Cardiac septum (tissue), 1 donor: ENCODE results near the gene JAG2. TPM values are rescaled to one million over a fixed set of nuclear protein-coding genes. Genes with fewer than 3 reads are reported as not detected.

Experiments
- DNase-seq: peaks from one replicate; pipeline ENCODE4 v3.0.0-alpha.2; 2020; ENCODE audit warnings: low spot score
- intact Hi-C: fragments of 100-400 bp; cut with DNase I; formaldehyde crosslinking; loops from one replicate; pipeline ENCODE4 v1.14.0; 2022
- total RNA-seq: library from RNA; stranded (reverse); fragmentation: NEBNext Ultra II Directional; extraction: Animal tissue kit (Norgen Biotek cat#: 25700); gene quantifications from one replicate; pipeline ENCODE4 v1.2.1, GENCODE V29; 2021
- donor health status: DM: no; HTN: no; CAD: no.

The JAG2 gene
- total RNA-seq, 1 donor from 2014 or later = 36.7 TPM

DNA sequence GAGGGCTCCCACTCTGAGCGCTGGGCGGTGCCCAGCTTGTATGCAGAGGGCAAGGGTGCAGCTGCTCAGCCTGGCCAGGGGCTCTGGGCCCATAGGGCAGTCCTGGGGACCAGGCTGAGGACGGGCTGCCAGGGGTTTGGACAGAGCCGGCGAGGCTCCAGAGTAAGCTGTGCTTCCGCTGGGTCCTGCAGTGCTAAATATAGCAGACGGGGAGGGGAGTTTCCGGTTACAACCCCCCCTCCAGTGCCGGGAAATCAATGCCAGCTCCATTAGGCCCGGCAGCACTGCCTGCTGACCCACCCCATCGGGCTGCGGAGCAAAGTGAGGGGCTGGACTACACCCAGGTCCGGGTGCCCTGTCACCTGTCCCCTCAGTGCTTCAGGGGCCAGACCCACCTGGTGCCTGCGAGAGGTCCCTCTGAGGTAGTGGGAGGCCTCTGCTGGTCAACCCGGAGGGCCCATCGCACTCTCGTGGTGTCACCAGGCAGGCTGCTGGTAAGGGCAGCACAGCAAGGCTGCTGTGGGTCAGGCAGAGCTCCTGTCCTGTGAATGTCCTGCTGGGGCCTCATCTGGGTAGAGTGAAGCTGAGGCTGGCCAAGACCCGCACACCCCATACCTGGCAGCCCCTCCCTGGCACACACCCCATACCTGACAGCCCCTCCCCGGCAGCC is 2.6 kb upstream of the JAG2 start:
- intact Hi-C loops = no loop called here

DNA sequence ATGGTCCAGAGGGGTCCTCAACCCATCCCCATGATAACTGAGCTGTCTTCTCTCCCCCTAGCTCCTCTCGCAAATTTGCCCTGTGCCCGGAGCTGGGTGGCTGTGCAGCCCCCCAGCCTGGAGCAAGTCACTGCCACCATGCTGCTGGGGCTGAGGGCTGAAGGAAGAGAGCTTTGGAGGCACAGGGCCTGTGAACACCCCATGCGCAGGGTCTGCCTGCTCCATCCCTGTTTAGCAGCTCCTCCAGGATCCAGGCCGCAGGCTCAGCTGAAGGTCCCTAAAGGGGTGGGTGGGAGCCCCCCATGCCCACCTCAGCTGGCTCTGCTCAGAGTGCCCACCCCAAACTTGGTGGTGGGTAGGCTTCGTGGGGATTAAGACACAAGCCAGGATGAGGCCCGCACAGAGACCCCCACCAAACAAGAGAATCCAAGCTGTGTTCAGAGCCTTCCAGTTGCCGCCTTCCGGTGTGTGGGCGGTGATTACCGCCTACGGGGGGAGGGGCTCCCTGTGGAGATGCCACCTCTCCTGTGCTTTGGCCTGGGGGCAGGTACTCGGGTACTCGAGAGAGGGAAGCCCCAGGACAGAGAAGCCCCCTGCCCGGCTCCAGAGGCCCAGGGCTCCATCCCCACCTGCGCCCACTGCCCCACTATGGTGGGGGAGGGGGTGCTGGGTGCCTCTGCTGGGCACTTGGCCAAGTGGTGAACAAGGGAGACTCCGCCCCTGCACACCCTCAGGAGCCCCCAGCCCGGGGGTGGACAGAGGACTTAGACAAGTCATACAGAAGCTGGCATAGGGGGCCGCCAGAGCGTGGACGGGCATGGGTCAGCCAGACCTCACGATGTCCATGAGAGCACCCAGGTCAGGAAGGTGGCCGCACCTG is 1.4 kb upstream of the JAG2 start:
- intact Hi-C loops = loop anchor here (5.0 kb wide), 1 partner anchor 78 kb away; no protein-coding TSS in a partner anchor
- DNase-seq = no peak

More for the DNA sequence above, 2.6 kb upstream of the JAG2 start:
- no peak for DNase-seq

DNA sequence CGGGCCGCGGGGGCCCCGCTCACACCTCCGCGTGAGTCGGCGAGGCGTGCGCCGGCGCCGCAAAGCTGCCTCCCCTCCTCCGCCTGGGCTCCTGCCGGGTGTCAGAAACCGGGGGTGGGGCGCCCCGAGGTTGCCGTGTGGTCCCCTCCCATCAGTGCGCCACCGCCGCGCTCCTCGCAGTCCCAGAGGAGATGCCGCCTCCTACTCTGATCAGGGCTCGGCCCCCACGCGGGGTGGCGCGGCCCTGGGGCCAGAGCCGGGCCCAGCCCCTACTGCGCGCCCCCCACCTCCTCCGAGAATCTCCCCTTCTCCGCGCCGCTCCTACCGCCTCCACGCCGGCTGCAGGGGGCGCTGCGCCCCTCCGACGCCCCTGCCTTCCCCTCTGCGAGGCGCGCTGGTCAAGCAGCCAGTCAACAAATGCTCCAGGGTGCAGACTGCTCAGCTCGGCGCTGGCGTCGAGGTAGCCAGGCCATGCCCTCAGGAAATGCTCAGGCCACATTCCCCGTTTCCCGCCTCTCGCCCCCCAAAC is 467 bp upstream of the JAG2 start:
- no peak for DNase-seq
- intact Hi-C loops = loop anchor here (5.0 kb wide), 1 partner anchor 77 kb away; no protein-coding TSS in a partner anchor

DNA sequence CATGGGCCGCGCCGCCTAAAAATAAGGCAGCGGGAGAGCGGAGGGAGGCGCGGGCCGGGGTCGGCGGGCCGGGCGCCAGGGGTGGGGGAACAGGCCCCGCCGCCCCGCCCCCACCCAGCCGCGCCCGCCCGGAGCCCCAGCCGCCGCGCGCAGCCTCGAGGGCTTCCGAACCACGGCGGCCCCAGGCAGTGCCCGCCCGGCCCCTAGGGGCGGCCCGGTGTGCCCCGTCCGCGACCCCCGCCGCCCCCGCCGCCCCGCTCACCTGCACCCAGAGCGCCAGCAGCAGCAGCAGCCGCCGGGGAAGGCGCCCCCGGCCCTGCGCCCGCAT is 519 bp downstream of the JAG2 start:
- intact Hi-C loops = loop anchor here (5.0 kb wide), 1 partner anchor 76 kb away; no protein-coding TSS in a partner anchor
- DNase-seq = no peak

GRCh38 chr14:105167303-105168092 is 1.1 kb downstream of the JAG2 start:
- no peak for DNase-seq
- intact Hi-C loops = loop anchor here (5.0 kb wide), 1 partner anchor 75 kb away; no protein-coding TSS in a partner anchor

GRCh38 chr14:105166571-105167302 is 1.8 kb downstream of the JAG2 start:
- no peak for DNase-seq
- intact Hi-C loops = loop anchor here (5.0 kb wide), 1 partner anchor 74 kb away; no protein-coding TSS in a partner anchor

- no peak for DNase-seq
- intact Hi-C loops = loop anchor here (5.0 kb wide), 1 partner anchor 74 kb away; no protein-coding TSS in a partner anchor
Observed at GRCh38 chr14:105165761-105166485, 2.7 kb downstream of the JAG2 start.

DNA sequence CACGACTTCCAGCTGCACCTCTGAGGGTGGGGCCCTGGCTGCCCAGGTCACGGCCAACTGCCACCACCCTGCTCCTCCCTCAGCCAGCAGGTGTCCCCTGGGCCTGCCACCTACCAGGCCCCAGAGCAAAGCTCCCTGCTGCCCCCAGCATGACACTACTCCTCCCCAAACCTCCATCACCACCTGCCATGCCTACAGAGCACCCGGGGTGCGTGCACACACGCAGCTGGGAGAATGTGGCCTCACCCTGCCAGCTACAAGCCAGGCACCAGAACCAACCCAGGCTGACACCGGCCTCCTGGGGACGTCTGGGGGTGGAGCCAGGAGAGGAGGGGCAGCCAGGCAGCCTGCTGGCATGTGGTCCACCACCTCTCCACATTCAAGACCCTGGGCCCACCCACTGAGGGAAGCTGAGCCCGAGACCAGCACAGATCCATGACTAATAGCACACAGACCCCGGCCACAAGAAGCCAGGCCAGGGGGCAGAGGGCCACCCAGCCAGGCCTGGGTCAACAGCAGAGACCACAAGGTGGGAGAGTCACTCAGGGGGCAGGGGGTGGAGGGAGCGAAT is 3.4 kb downstream of the JAG2 start:
- intact Hi-C loops = loop anchor here (5.0 kb wide), 1 partner anchor 73 kb away; no protein-coding TSS in a partner anchor
- DNase-seq = no peak

GRCh38 chr14:105163040-105163742 is 5.4 kb downstream of the JAG2 start:
- no peak for DNase-seq
- intact Hi-C loops = no loop called here

DNA sequence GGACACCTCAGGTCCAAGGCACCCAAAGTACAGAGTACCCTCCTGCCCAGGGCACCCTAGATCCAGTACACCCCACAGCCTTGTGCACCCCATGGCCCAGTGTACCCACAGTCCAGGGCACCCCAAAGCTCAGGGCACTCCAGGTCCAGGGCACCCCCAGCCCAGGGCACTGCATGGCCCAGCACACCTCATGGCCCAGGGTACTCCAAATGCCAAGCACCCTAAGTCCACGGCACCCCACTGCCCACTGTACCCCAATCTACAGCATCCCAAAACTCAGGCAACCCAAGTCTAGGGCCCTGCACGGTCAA is 6.0 kb downstream of the JAG2 start:
- no peak for DNase-seq
- intact Hi-C loops = no loop called here

GRCh38 chr14:105161964-105162668 is 6.5 kb downstream of the JAG2 start:
- intact Hi-C loops = no loop called here
- DNase-seq = no peak

DNA sequence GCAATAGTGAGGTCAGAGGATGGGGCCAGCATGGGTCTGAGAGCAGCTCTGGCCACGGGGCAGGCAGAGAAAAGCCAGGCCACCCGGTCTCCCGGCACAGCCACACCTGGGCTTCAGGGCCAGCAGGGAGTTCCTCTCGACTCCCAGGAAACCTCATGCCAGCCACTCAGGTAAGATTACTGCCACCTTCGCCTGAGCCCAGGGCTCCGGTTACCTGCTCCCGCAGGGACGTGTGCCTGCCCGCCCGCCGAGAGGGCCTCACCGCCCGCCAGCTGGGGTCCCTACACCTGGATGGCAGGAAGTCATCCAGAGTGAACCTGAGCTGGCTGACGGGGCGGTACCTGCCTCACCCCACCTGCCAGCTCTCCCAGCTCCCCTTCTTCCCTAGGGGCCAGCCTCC is 7.3 kb downstream of the JAG2 start:
- intact Hi-C loops = no loop called here
- no peak for DNase-seq

DNA sequence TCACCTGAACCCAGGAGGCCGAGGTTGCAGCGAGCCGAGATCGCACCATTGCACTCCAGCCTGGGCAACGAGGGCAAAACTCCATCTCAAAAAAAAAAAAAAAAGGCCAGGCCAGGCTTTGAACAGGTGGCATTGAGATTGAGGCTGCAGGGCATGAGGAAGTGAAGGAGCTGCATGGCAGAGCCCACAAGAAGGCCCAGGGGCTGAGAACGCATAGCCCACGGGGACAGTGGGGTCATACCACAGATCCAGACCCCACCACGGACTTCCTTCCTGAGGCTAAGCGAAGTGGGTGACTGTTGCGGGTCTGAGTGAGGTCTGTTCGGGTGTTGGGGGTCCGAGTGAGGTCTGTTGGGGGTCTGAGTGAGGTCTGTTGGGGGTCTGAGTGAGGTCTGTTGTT is 7.8 kb downstream of the JAG2 start:
- intact Hi-C loops = no loop called here

GRCh38 chr14:105159344-105159743 is 9.2 kb downstream of the JAG2 start:
- no peak for DNase-seq
- intact Hi-C loops = no loop called here

More for the DNA sequence above, 7.8 kb downstream of the JAG2 start:
- no peak for DNase-seq

DNA sequence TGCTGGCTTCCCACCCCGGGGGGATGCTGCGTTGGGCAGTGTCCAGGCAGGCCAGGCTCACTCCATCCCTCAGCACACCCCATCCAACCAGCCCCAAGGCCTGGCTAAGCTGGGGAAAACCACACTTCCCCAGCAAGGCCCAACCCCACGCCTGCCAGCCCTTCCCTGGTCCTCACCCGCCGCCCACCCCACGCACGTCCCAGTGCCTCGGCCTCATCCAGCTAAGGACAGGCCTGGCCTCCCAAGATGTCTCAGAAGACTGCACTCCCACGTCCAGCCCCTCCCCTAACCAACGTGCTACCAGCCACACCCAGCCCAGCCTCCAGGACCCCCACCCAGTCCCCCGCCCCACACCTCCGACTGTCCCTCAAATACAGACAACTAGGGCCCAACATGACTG is 9.8 kb downstream of the JAG2 start:
- no peak for DNase-seq
- intact Hi-C loops = no loop called here

DNA sequence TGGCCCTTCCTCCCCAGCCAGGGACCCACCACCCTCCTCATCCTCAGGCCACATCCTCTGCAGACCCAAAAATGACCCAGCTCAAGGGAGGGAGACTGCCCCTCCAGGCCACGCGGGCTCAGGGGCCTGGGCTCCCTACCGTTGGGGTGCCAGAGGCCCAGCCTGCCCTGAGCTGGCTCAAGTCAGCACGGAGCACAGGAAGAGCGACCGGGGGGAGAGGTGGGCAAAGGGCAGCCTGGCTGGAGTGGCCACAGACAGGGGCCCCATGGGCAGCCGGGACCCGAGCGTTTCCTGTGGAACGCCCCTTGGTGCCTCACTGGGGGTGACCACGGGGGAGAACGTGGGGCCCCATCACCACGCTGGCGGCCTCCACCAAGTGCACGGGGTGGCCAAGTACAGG is 10.7 kb downstream of the JAG2 start:
- intact Hi-C loops = no loop called here
- no peak for DNase-seq
